DND-41 (cell line): ENCODE data around the gene TESMIN.

Experiments used
- EZH2 ChIP-seq: IDR thresholded peaks from 3 replicates; pipeline ENCODE4 v1.6.1; 2012; ENCODE audit warnings: borderline replicate concordance, low read depth, mild to moderate bottlenecking, moderate library complexity, low read length, inconsistent platforms; ENCODE audit not compliant: severe bottlenecking
- TF ChIP-seq, protein P1 (sequence below): IDR thresholded peaks from 2 replicates; pipeline ENCODE4 v1.5.1; 2012; ENCODE audit warnings: borderline replicate concordance, low read length, moderate library complexity, mild to moderate bottlenecking; ENCODE audit not compliant: poor library complexity, severe bottlenecking; ENCODE audit errors: extremely low read depth

- TF ChIP-seq, protein P1, sequence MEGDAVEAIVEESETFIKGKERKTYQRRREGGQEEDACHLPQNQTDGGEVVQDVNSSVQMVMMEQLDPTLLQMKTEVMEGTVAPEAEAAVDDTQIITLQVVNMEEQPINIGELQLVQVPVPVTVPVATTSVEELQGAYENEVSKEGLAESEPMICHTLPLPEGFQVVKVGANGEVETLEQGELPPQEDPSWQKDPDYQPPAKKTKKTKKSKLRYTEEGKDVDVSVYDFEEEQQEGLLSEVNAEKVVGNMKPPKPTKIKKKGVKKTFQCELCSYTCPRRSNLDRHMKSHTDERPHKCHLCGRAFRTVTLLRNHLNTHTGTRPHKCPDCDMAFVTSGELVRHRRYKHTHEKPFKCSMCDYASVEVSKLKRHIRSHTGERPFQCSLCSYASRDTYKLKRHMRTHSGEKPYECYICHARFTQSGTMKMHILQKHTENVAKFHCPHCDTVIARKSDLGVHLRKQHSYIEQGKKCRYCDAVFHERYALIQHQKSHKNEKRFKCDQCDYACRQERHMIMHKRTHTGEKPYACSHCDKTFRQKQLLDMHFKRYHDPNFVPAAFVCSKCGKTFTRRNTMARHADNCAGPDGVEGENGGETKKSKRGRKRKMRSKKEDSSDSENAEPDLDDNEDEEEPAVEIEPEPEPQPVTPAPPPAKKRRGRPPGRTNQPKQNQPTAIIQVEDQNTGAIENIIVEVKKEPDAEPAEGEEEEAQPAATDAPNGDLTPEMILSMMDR = no peak
- TF ChIP-seq EZH2 = no peak
Observed at GRCh38 chr11:68692871-68693483, 58.3 kb downstream of the TESMIN start.
